Glutamatergic neuron (in vitro differentiated cells): ENCODE measurements around the gene FES. TPM values are rescaled to one million over a fixed set of nuclear protein-coding genes. Genes with fewer than 3 reads are reported as not detected.

Experiments
- DNase-seq: peaks from one replicate; pipeline ENCODE4 v3.0.0; 2022
- H3K27ac Mint-ChIP-seq: one replicate; pipeline ENCODE4 v1.8.0; 2020; ENCODE audit warnings: mild to moderate bottlenecking, mixed read lengths, inconsistent platforms; ENCODE audit not compliant: unreplicated experiment
- H3K27me3 Mint-ChIP-seq: one replicate; pipeline ENCODE4 v1.8.0; 2020; ENCODE audit warnings: mild to moderate bottlenecking, moderate library complexity, mixed read lengths, inconsistent platforms; ENCODE audit not compliant: unreplicated experiment
- H3K36me3 Mint-ChIP-seq: one replicate; pipeline ENCODE4 v1.8.0; 2020; ENCODE audit warnings: mild to moderate bottlenecking, mixed read lengths, inconsistent platforms; ENCODE audit not compliant: unreplicated experiment
- H3K4me1 Mint-ChIP-seq: one replicate; pipeline ENCODE4 v1.8.0; 2020; ENCODE audit warnings: mild to moderate bottlenecking, low read depth, mixed read lengths, inconsistent platforms; ENCODE audit not compliant: unreplicated experiment
- H3K4me3 Mint-ChIP-seq: one replicate; pipeline ENCODE4 v1.8.0; 2020; ENCODE audit warnings: mild to moderate bottlenecking, mixed read lengths, inconsistent platforms; ENCODE audit not compliant: unreplicated experiment
- H3K9me3 Mint-ChIP-seq: one replicate; pipeline ENCODE4 v1.8.0; 2020; ENCODE audit warnings: mild to moderate bottlenecking, moderate library complexity, mixed read lengths, inconsistent platforms; ENCODE audit not compliant: unreplicated experiment
- total RNA-seq: library from RNA; stranded (reverse); fragmentation: NEBNext Ultra II Directional; extraction: Animal tissue kit (Norgen Biotek cat#: 25700); gene quantifications from one replicate; pipeline ENCODE4 v1.2.1, GENCODE V29; 2021; ENCODE audit not compliant: unreplicated experiment
- TF ChIP-seq, protein P1 (sequence below): fragments of 200-600 bp; sonication (generic); IDR thresholded peaks from one replicate; pipeline ENCODE4 v1.5.0; 2021; ENCODE audit not compliant: partially characterized antibody, unreplicated experiment

The FES gene
- total RNA-seq, 1 donor from 2014 or later = 3.3 TPM

DNA sequence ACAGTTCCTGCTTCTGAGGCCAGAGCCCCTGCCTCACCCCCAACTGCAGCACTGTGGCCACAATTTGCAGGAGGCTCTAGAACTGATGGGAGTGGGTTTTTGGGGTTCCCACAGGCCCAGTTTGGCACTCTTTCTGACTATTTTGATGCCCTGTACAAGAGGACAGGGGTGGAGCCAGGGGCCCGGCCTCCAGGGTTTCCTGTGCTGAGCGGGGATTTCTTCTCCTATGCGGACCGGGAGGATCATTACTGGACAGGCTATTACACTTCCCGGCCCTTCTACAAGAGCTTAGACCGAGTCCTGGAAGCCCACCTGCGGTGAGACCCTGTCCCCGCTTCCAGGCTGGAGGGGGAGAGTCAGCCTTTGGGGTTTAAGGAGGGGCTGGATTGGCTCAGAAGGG, 25.7 kb downstream of the FES start:
- no peak for DNase-seq
- Mint-ChIP-seq H3K4me3 (no peak overlapping the region), H3K36me3 (peaks cover 6% of the 10 kb centered on the region), H3K27me3 (peaks cover 2% of the 10 kb centered on the region), H3K9me3 (peaks cover 4% of the 10 kb centered on the region), H3K27ac (no peak overlapping the region), H3K4me1 (peaks cover 11% of the 10 kb centered on the region)
- TF ChIP-seq, protein P1, sequence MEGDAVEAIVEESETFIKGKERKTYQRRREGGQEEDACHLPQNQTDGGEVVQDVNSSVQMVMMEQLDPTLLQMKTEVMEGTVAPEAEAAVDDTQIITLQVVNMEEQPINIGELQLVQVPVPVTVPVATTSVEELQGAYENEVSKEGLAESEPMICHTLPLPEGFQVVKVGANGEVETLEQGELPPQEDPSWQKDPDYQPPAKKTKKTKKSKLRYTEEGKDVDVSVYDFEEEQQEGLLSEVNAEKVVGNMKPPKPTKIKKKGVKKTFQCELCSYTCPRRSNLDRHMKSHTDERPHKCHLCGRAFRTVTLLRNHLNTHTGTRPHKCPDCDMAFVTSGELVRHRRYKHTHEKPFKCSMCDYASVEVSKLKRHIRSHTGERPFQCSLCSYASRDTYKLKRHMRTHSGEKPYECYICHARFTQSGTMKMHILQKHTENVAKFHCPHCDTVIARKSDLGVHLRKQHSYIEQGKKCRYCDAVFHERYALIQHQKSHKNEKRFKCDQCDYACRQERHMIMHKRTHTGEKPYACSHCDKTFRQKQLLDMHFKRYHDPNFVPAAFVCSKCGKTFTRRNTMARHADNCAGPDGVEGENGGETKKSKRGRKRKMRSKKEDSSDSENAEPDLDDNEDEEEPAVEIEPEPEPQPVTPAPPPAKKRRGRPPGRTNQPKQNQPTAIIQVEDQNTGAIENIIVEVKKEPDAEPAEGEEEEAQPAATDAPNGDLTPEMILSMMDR = no peak

DNA sequence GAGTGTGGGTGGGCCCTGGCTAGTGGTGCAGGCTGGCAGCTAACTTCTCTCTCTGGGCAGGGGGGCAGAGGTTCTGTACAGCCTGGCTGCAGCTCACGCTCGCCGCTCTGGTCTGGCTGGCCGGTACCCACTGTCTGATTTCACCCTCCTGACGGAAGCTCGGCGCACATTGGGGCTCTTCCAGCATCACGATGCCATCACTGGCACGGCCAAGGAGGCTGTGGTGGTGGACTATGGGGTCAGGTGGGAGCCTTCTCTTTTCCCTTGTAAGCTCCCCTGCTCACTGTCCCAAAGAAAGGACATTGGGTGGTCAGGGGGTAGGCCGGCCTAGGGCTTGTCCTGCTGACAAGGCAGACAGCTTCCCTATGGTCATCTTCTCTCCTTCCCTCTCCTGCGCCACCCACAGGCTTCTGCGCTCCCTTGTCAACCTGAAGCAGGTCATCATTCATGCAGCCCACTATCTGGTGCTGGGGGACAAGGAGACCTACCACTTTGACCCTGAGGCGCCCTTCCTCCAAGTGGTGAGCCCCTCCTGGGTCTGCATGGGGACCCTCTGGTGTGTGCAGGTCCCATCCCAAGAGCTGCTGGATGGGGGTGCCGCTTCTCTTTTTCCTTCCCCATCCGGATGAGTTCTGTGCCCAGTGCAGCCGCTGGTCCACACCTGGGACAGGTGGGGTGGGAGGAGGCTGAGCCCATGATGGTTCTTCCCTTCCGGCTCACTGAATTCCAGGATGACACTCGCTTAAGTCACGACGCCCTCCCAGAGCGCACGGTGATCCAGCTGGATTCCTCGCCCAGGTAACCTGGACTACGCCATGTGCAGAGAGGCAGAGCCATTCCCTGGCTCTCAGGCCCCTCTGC, 26.4 kb downstream of the FES start:
- H3K36me3 Mint-ChIP-seq = peaks cover 1% of the 10 kb centered on the region
- no peak overlapping the region for H3K27ac Mint-ChIP-seq
- no peak for DNase-seq
- peaks cover 18% of the 10 kb centered on the region for H3K4me1 Mint-ChIP-seq
- TF ChIP-seq, protein P1 = no peak
- H3K4me3 Mint-ChIP-seq = no peak overlapping the region
- peaks cover 10% of the 10 kb centered on the region for H3K9me3 Mint-ChIP-seq
- peaks cover 3% of the 10 kb centered on the region for H3K27me3 Mint-ChIP-seq

DNA sequence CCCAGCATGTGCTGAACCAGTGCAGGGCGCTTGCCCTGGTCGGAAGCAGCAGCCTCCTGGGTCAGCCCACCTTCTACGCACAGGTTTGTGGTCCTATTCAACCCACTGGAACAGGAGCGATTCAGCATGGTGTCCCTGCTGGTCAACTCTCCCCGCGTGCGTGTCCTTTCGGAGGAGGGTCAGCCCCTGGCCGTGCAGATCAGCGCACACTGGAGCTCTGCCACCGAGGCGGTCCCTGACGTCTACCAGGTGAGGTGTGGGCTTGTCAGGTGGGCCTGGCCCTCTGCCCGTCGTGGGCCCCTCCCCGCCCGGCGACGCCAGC, 27.0 kb downstream of the FES start:
- H3K36me3 Mint-ChIP-seq = no peaks in the 10 kb centered on the region
- no peak for DNase-seq
- TF ChIP-seq, protein P1 = no peak
- H3K27me3 Mint-ChIP-seq = peaks cover 3% of the 10 kb centered on the region
- peaks cover 21% of the 10 kb centered on the region for H3K4me1 Mint-ChIP-seq
- no peak overlapping the region for H3K4me3 Mint-ChIP-seq
- H3K27ac Mint-ChIP-seq = no peak overlapping the region
- H3K9me3 Mint-ChIP-seq = peaks cover 10% of the 10 kb centered on the region

DNA sequence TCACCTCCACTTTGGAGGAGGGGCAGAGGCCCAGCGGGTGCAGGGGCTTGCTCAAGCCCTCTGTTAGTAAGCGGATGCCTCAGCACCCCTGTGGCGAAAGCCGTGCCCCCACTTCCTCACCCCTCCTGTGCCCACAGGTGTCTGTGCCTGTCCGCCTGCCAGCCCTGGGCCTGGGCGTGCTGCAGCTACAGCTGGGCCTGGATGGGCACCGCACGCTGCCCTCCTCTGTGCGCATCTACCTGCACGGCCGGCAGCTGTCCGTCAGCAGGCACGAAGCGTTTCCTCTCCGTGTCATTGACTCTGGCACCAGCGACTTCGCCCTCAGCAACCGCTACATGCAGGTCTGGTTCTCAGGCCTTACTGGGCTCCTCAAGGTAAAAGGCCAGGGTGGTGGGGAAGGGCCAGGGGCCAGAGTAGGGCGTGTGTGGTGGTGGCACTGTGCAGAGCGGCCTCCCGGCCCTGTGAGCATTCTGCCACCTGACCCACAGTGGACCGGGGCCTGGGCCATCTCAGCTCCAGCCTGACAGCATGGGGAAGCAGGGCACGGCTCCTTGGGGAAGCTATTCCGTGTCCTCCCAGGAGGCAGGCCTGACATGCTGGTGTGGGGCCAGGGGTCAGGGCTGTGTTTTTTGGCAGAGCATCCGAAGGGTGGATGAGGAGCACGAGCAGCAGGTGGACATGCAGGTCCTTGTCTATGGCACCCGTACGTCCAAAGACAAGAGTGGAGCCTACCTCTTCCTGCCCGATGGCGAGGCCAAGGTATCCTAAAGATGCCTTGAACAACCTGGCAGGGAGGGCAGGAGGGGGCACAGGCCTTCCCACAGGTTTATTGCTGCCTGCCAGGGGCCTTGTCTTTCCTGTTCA, 27.8 kb downstream of the FES start:
- Mint-ChIP-seq H3K4me3 (no peak overlapping the region), H3K27ac (no peak overlapping the region), H3K4me1 (peaks cover 27% of the 10 kb centered on the region), H3K27me3 (peaks cover 3% of the 10 kb centered on the region), H3K36me3 (no peaks in the 10 kb centered on the region), H3K9me3 (peaks cover 13% of the 10 kb centered on the region)
- no peak for DNase-seq
- TF ChIP-seq, protein P1 = no peak

DNA sequence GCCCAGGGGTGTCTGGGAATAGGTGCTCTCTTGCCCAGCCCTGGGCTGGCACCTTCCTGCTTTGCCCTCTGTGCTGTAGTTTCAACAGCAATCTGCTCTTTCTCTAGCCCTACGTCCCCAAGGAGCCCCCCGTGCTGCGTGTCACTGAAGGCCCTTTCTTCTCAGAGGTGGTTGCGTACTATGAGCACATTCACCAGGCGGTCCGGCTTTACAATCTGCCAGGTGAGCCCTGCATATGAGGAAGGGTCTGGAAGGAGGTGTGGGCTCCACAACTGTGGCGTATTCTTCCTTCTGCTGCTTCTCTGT, 28.4 kb downstream of the FES start:
- DNase-seq = no peak
- Mint-ChIP-seq H3K9me3 (peaks cover 13% of the 10 kb centered on the region), H3K27ac (no peak overlapping the region), H3K36me3 (no peaks in the 10 kb centered on the region), H3K4me3 (no peak overlapping the region), H3K27me3 (peaks cover 3% of the 10 kb centered on the region), H3K4me1 (peaks cover 27% of the 10 kb centered on the region)
- TF ChIP-seq, protein P1 = no peak
